ENCODE measurements around the gene VAV1.

VAV1 gene

GRCh38 chr19:6772028-6772865, at the start of gene VAV1:
TSS of gene VAV1 (plus strand) at chr19:6772708. CDS start at chr19:6772808, 100 bp downstream.
- DNase-seq = no peak

GRCh38 chr19:6723108-6723618, 49.3 kb upstream of the VAV1 start:
- DNase-seq = no peak

GRCh38 chr19:6723738-6724137, 48.8 kb upstream of the VAV1 start:
- no peak for DNase-seq

- no peak for DNase-seq
Observed at GRCh38 chr19:6724631-6725492, 47.6 kb upstream of the VAV1 start.

GRCh38 chr19:6725513-6726231, 46.8 kb upstream of the VAV1 start:
- no peak for DNase-seq

GRCh38 chr19:6728346-6728745, 44.2 kb upstream of the VAV1 start:
- DNase-seq = no peak

- DNase-seq = no peak
Observed at GRCh38 chr19:6729573-6730152, 42.8 kb upstream of the VAV1 start.

- DNase-seq = no peak
Observed at GRCh38 chr19:6730153-6730804, 42.2 kb upstream of the VAV1 start.

GRCh38 chr19:6730941-6731670, 41.4 kb upstream of the VAV1 start:
- DNase-seq = no peak

- no peak for DNase-seq
Observed at GRCh38 chr19:6731822-6732221, 40.7 kb upstream of the VAV1 start.

GRCh38 chr19:6732803-6733337, 39.6 kb upstream of the VAV1 start:
- DNase-seq = no peak

- DNase-seq = no peak
Observed at GRCh38 chr19:6733338-6734095, 39.0 kb upstream of the VAV1 start.

- DNase-seq = no peak
Observed at GRCh38 chr19:6734096-6734696, 38.3 kb upstream of the VAV1 start.

- no peak for DNase-seq
Observed at GRCh38 chr19:6735181-6735911, 37.2 kb upstream of the VAV1 start.

GRCh38 chr19:6736169-6736916, 36.2 kb upstream of the VAV1 start:
- peak; percentile 51 for DNase-seq

- DNase-seq = no peak
Observed at GRCh38 chr19:6736917-6737283, 35.6 kb upstream of the VAV1 start.

GRCh38 chr19:6737284-6737872, 35.1 kb upstream of the VAV1 start, which contains the start of gene GPR108:
TSS of gene GPR108 (minus strand) at chr19:6737580. CDS start at chr19:6737576, 4 bp downstream.
- peak; percentile 98 for DNase-seq

Data from T1000 (cell line).